Heart left ventricle (tissue), 13 donors: Measurements from ENCODE around the gene RAB10.

Source experiments
- CTCF ChIP-seq, 12 donors: fragments of 200-600 bp; sonication (generic) in 4 of 12; IDR thresholded peaks; one replicate each; pipeline versions ENCODE4 v1.5.0 to v1.8.0; 2018 to 2022; ENCODE audit warnings: antibody characterized with exemption in 12 of 12, mild to moderate bottlenecking in 5 of 12
- POLR2A ChIP-seq, 2 donors: fragments of 450-650 bp; IDR thresholded peaks; one replicate each; pipeline ENCODE4 v1.6.1; 2017; ENCODE audit warnings: antibody characterized with exemption in 2 of 2, mild to moderate bottlenecking in 2 of 2, moderate library complexity in 2 of 2
- donor health status: ischemic (EF 13 %, LVEDD 7.1; RV severe dilation, severe dysfunction).
- donor health status: DM: no; HTN: yes; CAD: no.
- donor health status: DM: no; HTN: no; CAD: no.
- donor health status: ischemic (EF 25% LVEDD 6.9; RV normal size, moderate dysfunction).
- donor health status: ischemic (EF 25% LVEDD 5.7; RV mildly dilated, moderate dysfunction).
- donor health status: ischemic (EF 35%, LVEDD 5.7; RV mildly dilated, moderate dysfunction).
- donor health status: nonischemic (EF 11% LVEDD 7.7; RV severe dilation, severe dysfunction).
- donor health status: DM: yes; HTN: yes; CAD: no.
- donor health status: PGD.
- donor health status: ischemic (EF 29% LVEDD 5.4; RV normal size, mild dysfunction).
- donor health status: nonischemic (EF 23%, LVEDD 6.1; RV moderate dilation, normal function).

- TF ChIP-seq CTCF (IDR thresholded peaks at IDR 0.05) (no peak), POLR2A (IDR thresholded peaks at IDR 0.05) (no peak)
These were observed 136.9 kb downstream of the RAB10 start for GRCh38 chr2:26170795-26171194.
